A673 (cell line): Measurements from ENCODE around the gene IGF1R. TPM values are rescaled to one million over a fixed set of nuclear protein-coding genes. Genes with fewer than 3 reads are reported as not detected.
A peak's percentile ranks its signal among the peaks of the same experiment; 100 is the strongest.

Experiments
- BruUV-seq: library from RNA; stranded (reverse); fragments of 400-500 nt; replicated peaks from 2 replicates; lab custom pipeline; 2021; lab: Mats Ljungman, UMichigan
- CTCF ChIA-PET: fragments of 300-600 bp; sonication (Branson Sonifier 250); formaldehyde crosslinking; loops from one replicate; lab custom pipeline; 2022; ENCODE audit warnings: antibody characterized with exemption; lab: Charles Lee
- POLR2A ChIA-PET: fragments of 300-600 bp; sonication (Branson Sonifier 250); formaldehyde crosslinking; loops from one replicate; lab custom pipeline; 2022; ENCODE audit warnings: antibody characterized with exemption; ENCODE audit not compliant: low non-redundant PET; lab: Charles Lee
- DNase-seq: peaks from one replicate; pipeline ENCODE4 v3.0.0-alpha.2; 2015; ENCODE audit warnings: low spot score
- H3K27ac ChIP-seq: fragments of 200-600 bp; sonication (generic); 2 replicates; pipeline ENCODE4 v1.5.1; 2016; ENCODE audit warnings: mixed run types, low read depth, mild to moderate bottlenecking, mixed read lengths, antibody characterized with exemption, low read length; ENCODE audit not compliant: poor library complexity, severe bottlenecking
- H3K27me3 ChIP-seq: fragments of 200-600 bp; sonication (generic); replicated peaks from 2 replicates; pipeline ENCODE4 v1.6.1; 2017; ENCODE audit warnings: mixed run types, low read depth, mild to moderate bottlenecking, mixed read lengths, antibody characterized with exemption, low read length; ENCODE audit not compliant: insufficient read depth, poor library complexity
- H3K36me3 ChIP-seq: fragments of 200-600 bp; sonication (generic); 2 replicates; pipeline ENCODE4 v1.6.1; 2016; ENCODE audit warnings: mixed run types, mild to moderate bottlenecking, mixed read lengths, antibody characterized with exemption, low read length; ENCODE audit not compliant: insufficient read depth, poor library complexity, severe bottlenecking
- H3K4me1 ChIP-seq: fragments of 200-600 bp; sonication (generic); 2 replicates; pipeline ENCODE4 v1.6.1; 2017; ENCODE audit warnings: mixed run types, mild to moderate bottlenecking, mixed read lengths, antibody characterized with exemption, low read length; ENCODE audit not compliant: insufficient read depth, poor library complexity, severe bottlenecking
- H3K4me3 ChIP-seq: fragments of 200-600 bp; sonication (generic); 2 replicates; pipeline ENCODE4 v1.5.1; 2016; ENCODE audit warnings: low read depth, mixed run types, mild to moderate bottlenecking, mixed read lengths, low read length; ENCODE audit not compliant: poor library complexity, severe bottlenecking
- H3K9me3 ChIP-seq: fragments of 200-600 bp; sonication (generic); 2 replicates; pipeline ENCODE4 v1.6.1; 2016; ENCODE audit warnings: mixed run types, low read depth, mild to moderate bottlenecking, mixed read lengths, antibody characterized with exemption, low read length; ENCODE audit not compliant: poor library complexity, severe bottlenecking
- EZH2 ChIP-seq: fragments of 200-600 bp; sonication (generic); IDR thresholded peaks from 2 replicates; pipeline ENCODE4 v1.6.1; 2017; ENCODE audit warnings: borderline replicate concordance, low read depth, mild to moderate bottlenecking, mixed read lengths, antibody characterized with exemption, low read length; ENCODE audit not compliant: poor library complexity, severe bottlenecking
- intact Hi-C: fragments of 100-400 bp; cut with micrococcal nuclease; formaldehyde crosslinking; loops from one replicate; pipeline ENCODE4 v1.10.0; 2022; ENCODE audit not compliant: unreplicated experiment
- total RNA-seq: library from RNA; stranded (reverse); gene quantifications from 2 replicates; pipeline ENCODE4 v1.2.3, GENCODE V29; 2021
- TF ChIP-seq, protein P1 (sequence below): fragments of 300-800, 200-600 bp; sonication (generic); conservative IDR thresholded peaks from 2 replicates; pipeline ENCODE4 v1.5.1; 2017; ENCODE audit warnings: low read depth, mild to moderate bottlenecking, antibody characterized with exemption, low read length, moderate library complexity, mixed read lengths

Gene IGF1R
- total RNA-seq, 1 experiment from 2014 or later = 34.9 TPM

DNA sequence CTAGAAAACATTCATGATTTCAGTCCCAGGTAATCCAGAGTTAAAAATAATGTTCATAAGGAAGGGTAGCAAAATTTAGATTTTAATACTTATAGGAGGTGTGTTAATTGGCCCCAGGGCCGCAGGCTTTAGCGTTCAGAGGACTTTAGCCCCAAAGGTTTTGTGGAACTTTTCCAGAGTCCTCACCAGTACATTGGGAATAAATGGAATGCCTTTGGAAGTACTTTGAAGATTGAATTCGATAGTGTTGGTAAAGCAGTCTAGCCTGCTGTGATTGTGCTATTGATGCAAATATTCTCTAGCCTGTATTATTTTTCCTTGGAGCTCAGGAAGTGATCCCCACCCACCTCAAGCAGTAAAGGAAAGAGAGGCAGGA, 137.1 kb downstream of the IGF1R start:
- H3K27ac ChIP-seq = peak overlapping the region; percentile 67
- H3K4me1 ChIP-seq = peaks cover 63% of the 10 kb centered on the region
- no TSS peak for BruUV-seq
- H3K4me3 ChIP-seq = no peak overlapping the region
- no peak for DNase-seq
- H3K36me3 ChIP-seq = no peaks in the 10 kb centered on the region
- TF ChIP-seq EZH2 = no peak
- TF ChIP-seq, protein P1, sequence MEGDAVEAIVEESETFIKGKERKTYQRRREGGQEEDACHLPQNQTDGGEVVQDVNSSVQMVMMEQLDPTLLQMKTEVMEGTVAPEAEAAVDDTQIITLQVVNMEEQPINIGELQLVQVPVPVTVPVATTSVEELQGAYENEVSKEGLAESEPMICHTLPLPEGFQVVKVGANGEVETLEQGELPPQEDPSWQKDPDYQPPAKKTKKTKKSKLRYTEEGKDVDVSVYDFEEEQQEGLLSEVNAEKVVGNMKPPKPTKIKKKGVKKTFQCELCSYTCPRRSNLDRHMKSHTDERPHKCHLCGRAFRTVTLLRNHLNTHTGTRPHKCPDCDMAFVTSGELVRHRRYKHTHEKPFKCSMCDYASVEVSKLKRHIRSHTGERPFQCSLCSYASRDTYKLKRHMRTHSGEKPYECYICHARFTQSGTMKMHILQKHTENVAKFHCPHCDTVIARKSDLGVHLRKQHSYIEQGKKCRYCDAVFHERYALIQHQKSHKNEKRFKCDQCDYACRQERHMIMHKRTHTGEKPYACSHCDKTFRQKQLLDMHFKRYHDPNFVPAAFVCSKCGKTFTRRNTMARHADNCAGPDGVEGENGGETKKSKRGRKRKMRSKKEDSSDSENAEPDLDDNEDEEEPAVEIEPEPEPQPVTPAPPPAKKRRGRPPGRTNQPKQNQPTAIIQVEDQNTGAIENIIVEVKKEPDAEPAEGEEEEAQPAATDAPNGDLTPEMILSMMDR = no peak
- H3K9me3 ChIP-seq = no peaks in the 10 kb centered on the region
- intact Hi-C loops = no loop called here
- ChIA-PET POLR2A (no interaction called here), CTCF (interaction anchor here (1.5 kb wide), 1 partner anchor 66 kb away, joined by 5 read pairs; no protein-coding TSS in a partner anchor)
- no peaks in the 10 kb centered on the region for H3K27me3 ChIP-seq

DNA sequence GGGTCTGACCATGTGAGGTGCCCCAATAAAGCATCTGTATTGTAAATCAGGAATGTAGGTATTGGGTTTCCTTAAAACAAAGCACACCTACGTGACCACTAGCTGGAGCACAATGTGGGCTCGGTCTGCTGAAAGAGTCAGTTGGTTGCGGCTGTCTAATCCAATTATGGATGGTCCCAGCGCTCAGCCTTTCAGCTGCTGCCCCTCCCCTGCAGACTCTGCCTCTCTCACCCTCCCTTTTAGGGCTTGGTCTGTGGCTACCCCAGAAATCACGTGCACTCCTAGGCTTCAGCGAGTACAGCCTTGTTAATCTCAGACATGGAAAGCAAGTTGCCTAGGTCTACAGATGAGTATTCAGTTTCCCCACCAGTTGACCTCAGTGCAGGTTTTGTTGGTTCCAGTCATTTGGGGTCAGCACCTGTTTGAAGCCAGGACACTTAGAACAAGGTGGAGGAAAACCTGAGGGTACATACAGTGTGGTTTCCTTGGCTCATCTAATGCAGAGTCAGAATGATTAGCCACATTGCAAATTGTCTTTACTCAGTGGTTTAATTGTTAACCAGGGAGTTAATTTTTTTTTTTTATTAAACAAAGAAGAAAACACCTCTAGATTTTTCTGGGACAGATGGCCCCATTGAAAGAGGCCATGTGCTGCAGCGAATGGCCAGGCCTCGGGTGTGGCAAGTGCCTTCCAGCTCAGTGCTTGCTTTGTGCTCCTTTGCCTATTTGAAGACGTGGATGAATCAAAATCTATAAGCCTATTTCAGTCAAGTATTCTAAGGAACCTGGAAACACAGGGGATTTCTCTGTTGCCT, 137.7 kb downstream of the IGF1R start:
- Histone ChIP-seq H3K36me3 (no peaks in the 10 kb centered on the region), H3K4me3 (no peak overlapping the region), H3K4me1 (peaks cover 66% of the 10 kb centered on the region), H3K9me3 (no peaks in the 10 kb centered on the region), H3K27ac (peak overlapping the region; percentile 67), H3K27me3 (no peaks in the 10 kb centered on the region)
- CTCF ChIA-PET = interaction anchor here (1.5 kb wide), 1 partner anchor 65 kb away, joined by 5 read pairs; no protein-coding TSS in a partner anchor
- intact Hi-C loops = no loop called here
- BruUV-seq = no TSS peak
- DNase-seq = peak; percentile 89
- TF ChIP-seq EZH2 = no peak
- TF ChIP-seq, protein P1 = no peak; the same call in 1 of the 2 replicates
- POLR2A ChIA-PET = interaction anchor here (0.5 kb wide), 1 partner anchor 12 kb away, joined by 3 read pairs; no protein-coding TSS in a partner anchor

DNA sequence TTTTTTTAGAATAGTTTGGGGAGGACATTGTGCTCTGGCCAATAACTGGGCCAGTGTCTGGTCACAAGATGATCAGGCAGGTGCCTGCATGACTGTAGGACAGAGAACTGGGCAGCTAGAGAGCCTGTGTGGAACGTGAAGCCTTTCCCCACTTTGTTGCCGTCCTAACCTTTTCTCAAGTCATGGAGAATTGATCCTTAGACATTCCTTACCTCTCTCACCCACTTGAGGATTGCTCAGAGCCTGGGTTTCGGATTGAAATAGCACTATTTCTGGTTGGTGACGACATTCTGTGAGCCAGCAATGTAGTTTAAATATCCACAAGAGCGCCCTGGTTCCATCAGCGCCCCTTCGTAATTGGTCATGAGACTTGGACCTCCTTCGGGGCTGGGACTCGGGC, 138.4 kb downstream of the IGF1R start:
- Histone ChIP-seq H3K4me1 (peaks cover 73% of the 10 kb centered on the region), H3K27ac (no peak overlapping the region), H3K9me3 (no peaks in the 10 kb centered on the region), H3K27me3 (no peaks in the 10 kb centered on the region), H3K36me3 (no peaks in the 10 kb centered on the region), H3K4me3 (no peak overlapping the region)
- intact Hi-C loops = no loop called here
- DNase-seq = no peak
- CTCF ChIA-PET = no interaction called here
- no TSS peak for BruUV-seq
- POLR2A ChIA-PET = interaction anchor here (0.5 kb wide), 1 partner anchor 11 kb away, joined by 3 read pairs; no protein-coding TSS in a partner anchor
- no peak for TF ChIP-seq EZH2
- TF ChIP-seq, protein P1 = no peak
